ENCODE measurements around the gene SLC38A10. TPM values are rescaled to one million over a fixed set of nuclear protein-coding genes. Genes with fewer than 3 reads are reported as not detected.
A peak's percentile ranks its signal among the peaks of the same experiment; 100 is the strongest.

Gene SLC38A10
- total and polyA plus RNA-seq, 2 of the 13 experiments (the other 11 are each of a cell fraction or from before 2014, with no cell fraction given): 23.4 to 55.8 TPM

DNA sequence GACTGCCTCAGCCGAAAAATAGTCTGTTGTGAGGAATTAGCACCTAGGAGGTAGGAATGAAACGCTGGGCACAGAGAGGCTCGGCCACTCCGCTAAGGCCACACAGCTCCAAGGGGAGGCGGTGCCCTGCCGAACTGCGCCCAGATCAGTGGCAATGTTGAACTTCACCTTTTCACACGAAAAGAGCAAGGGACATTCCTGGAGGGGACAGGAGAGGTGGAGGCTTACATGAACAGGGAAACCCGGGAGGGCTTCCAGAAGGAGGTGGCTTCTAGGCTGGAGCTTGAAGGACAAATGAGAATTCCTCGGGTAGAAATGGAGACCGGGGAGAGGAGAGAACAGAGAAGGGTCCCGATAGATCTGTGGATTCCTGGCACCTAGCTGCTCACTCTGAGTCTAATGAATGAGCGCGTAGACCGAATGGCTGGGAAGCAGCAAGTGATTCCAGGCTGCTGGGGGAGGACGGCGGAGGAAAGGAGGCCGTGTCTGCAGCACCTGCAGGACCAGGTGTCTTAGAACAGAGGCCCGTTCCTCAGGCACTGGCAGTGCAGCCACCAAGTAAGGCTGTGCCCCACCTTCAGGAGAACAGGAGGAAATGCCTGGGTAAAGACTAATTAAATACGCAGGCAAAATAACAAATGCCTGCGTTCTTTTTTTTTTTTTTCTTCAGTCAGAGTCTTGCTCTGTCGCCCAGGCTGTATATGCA, 722 bp upstream of the SLC38A10 start:
- 8% methylated on average over 22 of the region's 22 CpGs for WGBS (ENCODE audit: low lambda C conversion rate)
- no peak for FAIRE-seq
- Histone ChIP-seq H3K4me2 (ENCODE audit: low read depth, low read length) (peak overlapping the region; percentile 97), H3K9me3 (ENCODE audit: low read length) (no peaks in the 10 kb centered on the region), H2AFZ (ENCODE audit: low read length) (peak overlapping the region; percentile 45), H3K27ac (ENCODE audit: extremely low read length, insufficient read depth, low read length) (peak overlapping the region; percentile 86), H3K36me3 (replicated peaks in 1 of 2; ENCODE audit: control insufficient read depth in 1 of 2, insufficient read depth in 2 of 2, low read length in 2 of 2) (no peaks in the 10 kb centered on the region; a peak in 1 of 5 replicates), H3K4me3 (replicated peaks in 1 of 3; ENCODE audit: insufficient read depth in 1 of 3, low read depth in 2 of 3, low read length in 3 of 3) (peak overlapping the region; percentile 87 to 96 (median 90)), H3K9ac (ENCODE audit: insufficient read depth, low read depth, low read length) (peak overlapping the region; percentile 93), H3K27me3 (ENCODE audit: control insufficient read depth in 1 of 2, insufficient read depth in 2 of 2, low read length in 2 of 2) (peaks cover 0 to 15% of the 10 kb centered on the region in 2 experiments; a peak in 3 of 5 replicates), H3K79me2 (ENCODE audit: insufficient read depth, low read length) (peaks cover 15% of the 10 kb centered on the region), H3K4me1 (ENCODE audit: insufficient read depth, low read length) (peaks cover 55% of the 10 kb centered on the region), H4K20me1 (ENCODE audit: insufficient read depth, low read length) (peaks cover 4% of the 10 kb centered on the region; the same call in 1 of the 2 replicates)
- TSS peak; percentile 91 for BruUV-seq (replicated peaks)
- peak; percentile 23 for ATAC-seq
- in situ Hi-C loops (cut with HindIII; ENCODE audit: extremely low pct_ligation_motif_present, low pct_unique_long_range_greater_than_20kb): no loop called here
- ChIA-PET POLR2A (interaction anchor here (0.9 to 2.8 kb wide), 17 partner anchors 10 to 841 kb away, joined by 3 to 23 read pairs (median 4); partner anchors contain the start of genes ACTG1, BAHCC1 and CEP131), CTCF (ENCODE audit: low intra/inter-chr PET ratio, low total read pairs) (interaction anchor here (0.8 kb wide), 1 partner anchor 102 kb away, joined by 3 read pairs; no protein-coding TSS in a partner anchor)
- DNase-seq (ENCODE audit: low spot score): peak; percentile 53
- intact Hi-C loops (cut with micrococcal nuclease; ENCODE audit: unreplicated experiment): loop anchor here (5.0 kb wide), 1 partner anchor 186 kb away; no protein-coding TSS in a partner anchor
- TF ChIP-seq CBX2 (IDR thresholded peaks at IDR 0.05; ENCODE audit: low read depth, low read length) (no peak), CBX2 (CRISPR knock-in tag; IDR thresholded peaks at IDR 0.05; ENCODE audit: low read depth) (no peak), ZNF17 (CRISPR knock-in tag; IDR thresholded peaks at IDR 0.05) (0 out of 2 replicates have a peak, but pooled peaks have one; percentile 79), STAG1 (CRISPR knock-in tag; IDR thresholded peaks at IDR 0.05) (peak; percentile 19; the same call in 1 of the 2 replicates), ZNF615 (CRISPR knock-in tag; IDR thresholded peaks at IDR 0.05; ENCODE audit: borderline replicate concordance) (peak; percentile 52), MIXL1 (CRISPR knock-in tag; IDR thresholded peaks at IDR 0.05) (0 out of 2 replicates have a peak, but pooled peaks have one; percentile 45), ZFP82 (CRISPR knock-in tag; IDR thresholded peaks at IDR 0.05; ENCODE audit: borderline replicate concordance) (0 out of 2 replicates have a peak, but pooled peaks have one; percentile 72), ZNF33A (CRISPR knock-in tag; IDR thresholded peaks at IDR 0.05; ENCODE audit: borderline replicate concordance) (0 out of 2 replicates have a peak, but pooled peaks have one; percentile 31), ZKSCAN1 (IDR thresholded peaks at IDR 0.05; ENCODE audit: low read length) (0 out of 2 replicates have a peak, but pooled peaks have one; percentile 8), RNF219 (CRISPR knock-in tag; IDR thresholded peaks at IDR 0.05) (0 out of 2 replicates have a peak, but pooled peaks have one; percentile 36), ZNF709 (CRISPR knock-in tag; IDR thresholded peaks at IDR 0.05) (no peak), KLF13 (CRISPR knock-in tag; IDR thresholded peaks at IDR 0.05) (peak; percentile 10; the same call in 1 of the 2 replicates), MAF1 (CRISPR knock-in tag; IDR thresholded peaks at IDR 0.05; ENCODE audit: borderline replicate concordance) (no peak), ZNF768 (CRISPR knock-in tag; IDR thresholded peaks at IDR 0.05) (peak; percentile 100), SMARCE1 (IDR thresholded peaks at IDR 0.05; ENCODE audit: borderline replicate concordance) (no peak)
- TF ChIP-seq, protein P1, sequence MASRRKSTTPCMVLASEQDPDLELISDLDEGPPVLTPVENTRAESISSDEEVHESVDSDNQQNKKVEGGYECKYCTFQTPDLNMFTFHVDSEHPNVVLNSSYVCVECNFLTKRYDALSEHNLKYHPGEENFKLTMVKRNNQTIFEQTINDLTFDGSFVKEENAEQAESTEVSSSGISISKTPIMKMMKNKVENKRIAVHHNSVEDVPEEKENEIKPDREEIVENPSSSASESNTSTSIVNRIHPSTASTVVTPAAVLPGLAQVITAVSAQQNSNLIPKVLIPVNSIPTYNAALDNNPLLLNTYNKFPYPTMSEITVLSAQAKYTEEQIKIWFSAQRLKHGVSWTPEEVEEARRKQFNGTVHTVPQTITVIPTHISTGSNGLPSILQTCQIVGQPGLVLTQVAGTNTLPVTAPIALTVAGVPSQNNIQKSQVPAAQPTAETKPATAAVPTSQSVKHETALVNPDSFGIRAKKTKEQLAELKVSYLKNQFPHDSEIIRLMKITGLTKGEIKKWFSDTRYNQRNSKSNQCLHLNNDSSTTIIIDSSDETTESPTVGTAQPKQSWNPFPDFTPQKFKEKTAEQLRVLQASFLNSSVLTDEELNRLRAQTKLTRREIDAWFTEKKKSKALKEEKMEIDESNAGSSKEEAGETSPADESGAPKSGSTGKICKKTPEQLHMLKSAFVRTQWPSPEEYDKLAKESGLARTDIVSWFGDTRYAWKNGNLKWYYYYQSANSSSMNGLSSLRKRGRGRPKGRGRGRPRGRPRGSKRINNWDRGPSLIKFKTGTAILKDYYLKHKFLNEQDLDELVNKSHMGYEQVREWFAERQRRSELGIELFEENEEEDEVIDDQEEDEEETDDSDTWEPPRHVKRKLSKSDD (CRISPR knock-in tag; IDR thresholded peaks at IDR 0.05; ENCODE audit: low read depth): no peak
- TF ChIP-seq, protein P2, sequence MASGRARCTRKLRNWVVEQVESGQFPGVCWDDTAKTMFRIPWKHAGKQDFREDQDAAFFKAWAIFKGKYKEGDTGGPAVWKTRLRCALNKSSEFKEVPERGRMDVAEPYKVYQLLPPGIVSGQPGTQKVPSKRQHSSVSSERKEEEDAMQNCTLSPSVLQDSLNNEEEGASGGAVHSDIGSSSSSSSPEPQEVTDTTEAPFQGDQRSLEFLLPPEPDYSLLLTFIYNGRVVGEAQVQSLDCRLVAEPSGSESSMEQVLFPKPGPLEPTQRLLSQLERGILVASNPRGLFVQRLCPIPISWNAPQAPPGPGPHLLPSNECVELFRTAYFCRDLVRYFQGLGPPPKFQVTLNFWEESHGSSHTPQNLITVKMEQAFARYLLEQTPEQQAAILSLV (CRISPR knock-in tag; IDR thresholded peaks at IDR 0.05; ENCODE audit: borderline replicate concordance): peak; percentile 43; the same call in 1 of the 2 replicates

Data from HepG2 (cell line).